Effector CD4-positive, alpha-beta T cell (primary cell): ENCODE data around the gene TMEM214.

ENCODE experiments used
- DNase-seq: peaks from one replicate; pipeline ENCODE4 v3.0.0-alpha.2; 2020

The TMEM214 gene

DNA sequence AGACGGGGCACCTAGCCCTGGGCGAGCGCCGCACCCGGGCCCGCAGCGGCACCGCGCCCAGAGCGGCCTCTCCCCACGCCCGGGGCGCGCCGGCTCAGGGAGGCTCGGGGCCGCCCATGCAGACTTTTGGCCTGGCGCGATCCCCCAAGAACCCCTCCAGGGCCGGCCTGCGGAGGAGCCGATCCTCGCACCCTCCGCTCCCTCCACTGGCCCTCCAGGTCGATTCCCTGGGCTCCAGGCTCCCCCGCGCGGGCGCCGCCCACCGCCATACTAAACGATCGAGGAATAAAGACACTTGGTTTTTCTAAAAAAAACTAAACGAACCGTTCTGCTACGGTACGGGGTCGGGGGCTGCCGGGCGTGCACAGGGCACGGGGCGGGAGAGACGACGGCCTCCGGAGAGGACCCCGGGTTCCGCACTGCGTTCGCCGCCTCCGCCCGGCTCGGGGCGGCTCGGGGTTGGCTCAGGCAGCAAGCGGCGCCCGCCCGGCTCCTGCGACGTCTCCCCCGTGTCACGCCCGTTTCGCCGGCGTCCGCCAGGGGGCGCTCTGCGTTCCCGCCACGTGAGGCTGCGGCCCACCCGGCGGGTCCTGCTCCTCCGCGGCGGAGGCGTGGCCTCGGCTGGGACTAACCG is 53.4 kb downstream of the TMEM214 start:
- DNase-seq: peak; percentile 97

DNA sequence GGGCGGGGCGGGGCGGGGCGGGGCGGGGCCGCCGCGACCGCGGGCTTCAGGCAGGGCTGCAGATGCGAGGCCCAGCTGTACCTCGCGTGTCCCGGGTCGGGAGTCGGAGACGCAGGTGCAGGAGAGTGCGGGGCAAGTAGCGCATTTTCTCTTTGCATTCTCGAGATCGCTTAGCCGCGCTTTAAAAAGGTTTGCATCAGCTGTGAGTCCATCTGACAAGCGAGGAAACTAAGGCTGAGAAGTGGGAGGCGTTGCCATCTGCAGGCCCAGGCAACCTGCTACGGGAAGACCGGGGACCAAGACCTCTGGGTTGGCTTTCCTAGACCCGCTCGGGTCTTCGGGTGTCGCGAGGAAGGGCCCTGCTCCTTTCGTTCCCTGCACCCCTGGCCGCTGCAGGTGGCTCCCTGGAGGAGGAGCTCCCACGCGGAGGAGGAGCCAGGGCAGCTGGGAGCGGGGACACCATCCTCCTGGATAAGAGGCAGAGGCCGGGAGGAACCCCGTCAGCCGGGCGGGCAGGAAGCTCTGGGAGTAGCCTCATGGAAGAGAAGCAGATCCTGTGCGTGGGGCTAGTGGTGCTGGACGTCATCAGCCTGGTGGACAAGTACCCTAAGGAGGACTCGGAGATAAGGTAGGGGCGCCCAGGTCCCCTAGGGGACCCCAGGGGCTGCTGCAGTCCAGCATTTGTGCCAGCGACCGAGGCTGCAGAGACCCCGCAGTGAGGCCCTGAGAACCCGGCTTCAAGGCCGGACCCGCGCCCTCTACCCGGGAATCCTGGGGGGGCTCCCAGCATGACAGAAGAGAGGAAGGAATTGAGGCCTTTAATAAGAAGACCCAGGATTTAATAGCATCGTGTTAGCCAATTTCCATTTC is 54.2 kb downstream of the TMEM214 start, which contains the start of gene KHK:
TSS of gene KHK (plus strand) at position 49 of the 870 bp plus-strand sequence. CDS start at position 537, 488 bp downstream.
- no peak for DNase-seq

DNA sequence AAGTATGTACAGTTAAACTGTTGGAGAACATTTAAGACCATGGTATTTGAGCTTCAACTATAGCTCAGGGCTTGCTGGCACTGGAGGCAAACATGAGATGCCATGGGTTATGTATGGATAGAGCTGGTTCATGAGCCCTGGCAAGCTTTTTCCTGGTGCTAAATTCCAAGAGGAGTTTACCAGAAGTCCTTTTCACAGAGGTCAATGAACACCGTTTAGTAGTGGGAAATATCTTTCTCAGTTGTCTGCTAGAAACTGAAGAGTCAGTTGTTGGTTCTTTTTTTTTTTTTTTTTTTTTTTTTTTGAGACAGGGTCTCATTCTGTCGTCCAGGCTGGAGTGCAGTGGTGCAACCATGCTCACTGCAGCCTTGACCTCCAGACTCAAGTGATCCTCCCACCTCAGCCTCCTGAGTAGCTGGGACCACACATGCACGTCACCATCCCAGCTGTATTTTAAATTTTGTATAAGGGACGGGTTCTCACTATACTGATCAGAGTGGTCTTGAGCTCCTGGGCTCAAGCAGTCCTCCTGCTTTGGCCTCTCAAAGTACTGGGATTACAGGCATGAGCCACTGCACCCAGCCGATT is 55.2 kb downstream of the TMEM214 start:
- DNase-seq: no peak

DNA sequence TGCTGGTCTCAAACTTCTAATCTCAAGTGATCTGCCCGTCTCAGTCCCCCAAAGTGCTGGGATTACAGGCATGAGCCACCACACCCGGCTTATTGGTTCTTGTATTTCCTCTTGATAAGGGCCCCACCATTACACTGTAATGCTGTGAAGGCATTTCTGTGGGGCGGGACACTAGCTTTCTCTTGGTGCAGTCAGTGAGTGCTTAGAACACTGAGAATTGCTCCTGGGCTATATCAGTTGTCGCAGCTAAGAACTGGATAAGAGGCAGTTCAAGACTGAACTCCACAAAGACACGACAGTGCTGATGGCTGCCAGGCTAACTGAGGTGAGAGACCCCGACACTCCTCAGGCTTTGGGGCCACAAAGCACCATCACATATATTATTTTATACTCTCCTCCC is 55.9 kb downstream of the TMEM214 start:
- no peak for DNase-seq

DNA sequence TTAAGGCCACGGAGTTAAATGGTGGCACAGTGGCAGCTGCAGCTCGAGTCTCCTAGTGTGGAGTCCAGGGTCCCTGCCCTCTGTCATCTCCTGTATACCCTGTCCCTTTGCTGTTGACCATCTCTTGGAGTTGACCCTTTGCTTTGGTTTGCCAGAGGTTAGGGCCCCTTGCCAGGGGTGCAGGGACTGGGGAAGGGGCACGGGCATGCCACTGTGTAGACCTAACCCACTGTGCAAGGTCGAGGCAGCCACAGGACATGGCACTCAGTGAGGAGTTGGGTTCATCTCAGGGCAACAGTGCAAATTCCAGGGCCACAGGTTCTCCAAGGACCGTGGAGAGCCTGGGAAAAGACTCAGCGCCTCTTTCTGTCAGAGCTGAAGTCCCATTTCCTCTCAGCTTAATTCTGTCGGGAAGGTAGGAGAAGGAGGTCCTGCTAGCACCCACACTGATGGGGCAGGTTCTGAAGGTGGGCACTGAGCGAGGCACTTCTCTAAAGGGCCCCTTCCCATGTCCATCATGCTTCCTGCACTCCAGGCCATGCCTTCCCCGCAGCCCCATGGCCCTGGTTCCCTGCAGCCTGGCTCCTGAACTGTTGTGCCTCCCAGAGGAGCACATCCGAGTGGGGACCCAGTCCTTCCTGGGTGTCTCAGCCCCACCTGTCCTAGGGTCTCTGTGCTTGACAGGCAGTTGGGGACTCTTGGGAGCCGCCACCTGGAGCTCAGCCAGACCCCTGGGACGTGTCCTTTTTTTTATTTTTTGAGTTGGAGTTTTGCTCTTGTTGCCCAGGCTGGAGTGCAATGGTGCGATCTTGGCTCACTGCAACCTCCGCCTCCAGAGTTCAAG is 56.6 kb downstream of the TMEM214 start:
- DNase-seq: no peak
